ENCODE data around the gene IGF2BP2. TPM values are rescaled to one million over a fixed set of nuclear protein-coding genes. Genes with fewer than 3 reads are reported as not detected.

Gene IGF2BP2
- total RNA-seq, 4 donors from 2014 or later, result 12.4 to 45.7 (median 15.9) TPM

DNA sequence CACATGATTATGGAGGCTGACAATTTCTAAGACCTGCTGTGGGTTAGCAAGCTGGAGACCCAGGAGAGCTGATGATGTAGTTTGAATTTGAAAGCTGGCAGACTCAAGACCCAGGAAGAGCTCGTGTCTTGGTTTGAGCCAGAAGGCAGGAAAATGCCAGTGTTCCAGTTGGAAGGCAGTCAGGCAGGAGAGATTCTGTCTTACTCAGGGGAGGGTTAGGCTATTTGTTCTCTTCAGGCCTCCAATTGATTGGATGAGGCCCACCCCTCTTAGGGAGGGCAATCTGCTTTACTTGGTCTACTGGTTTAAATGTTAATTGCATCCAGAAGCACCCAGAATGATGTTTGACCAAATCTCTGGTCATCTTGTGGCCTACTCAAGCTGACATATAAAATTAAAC is 40.4 kb upstream of the IGF2BP2 start:
- intact Hi-C loops (cut with DNase I), result no loop called here
- H3K27me3 ChIP-seq, result no peaks in the 10 kb centered on the region
- no peaks in the 10 kb centered on the region for H3K9me3 ChIP-seq
- WGBS, 2 donors, result 64 to 67% methylated on average over 1 of the region's 1 CpG
- no peak for DNase-seq
- no peaks in the 10 kb centered on the region for H3K36me3 ChIP-seq
- H3K4me3 ChIP-seq (replicated peaks in 1 of 3), result no peak overlapping the region
- no peak for TF ChIP-seq POLR2A (IDR thresholded peaks at IDR 0.05)
- no peak for TF ChIP-seq CTCF (IDR thresholded peaks at IDR 0.05)
- no peak overlapping the region for H3K27ac ChIP-seq
- no peaks in the 10 kb centered on the region for H3K4me1 ChIP-seq

- no peak overlapping the region for H3K4me3 ChIP-seq (replicated peaks in 1 of 3)
- H3K36me3 ChIP-seq, result no peaks in the 10 kb centered on the region
- H3K9me3 ChIP-seq, result no peaks in the 10 kb centered on the region
- intact Hi-C loops (cut with DNase I), result no loop called here
- DNase-seq, result no peak
- H3K27me3 ChIP-seq, result no peaks in the 10 kb centered on the region
- TF ChIP-seq POLR2A (IDR thresholded peaks at IDR 0.05), result no peak
- TF ChIP-seq CTCF (IDR thresholded peaks at IDR 0.05), result no peak
- no peaks in the 10 kb centered on the region for H3K4me1 ChIP-seq
- no peak overlapping the region for H3K27ac ChIP-seq
- 80 to 81% methylated on average over 3 of the region's 3 CpGs for WGBS, 2 donors
Measured at GRCh38 chr3:185864767-185865166, 39.9 kb upstream of the IGF2BP2 start.

- Histone ChIP-seq H3K27me3 (no peaks in the 10 kb centered on the region), H3K9me3 (no peaks in the 10 kb centered on the region), H3K4me1 (no peaks in the 10 kb centered on the region), H3K27ac (no peak overlapping the region), H3K4me3 (replicated peaks in 1 of 3) (no peak overlapping the region), H3K36me3 (no peaks in the 10 kb centered on the region)
- no peak for DNase-seq
- TF ChIP-seq CTCF (IDR thresholded peaks at IDR 0.05) (no peak), POLR2A (IDR thresholded peaks at IDR 0.05) (no peak)
- 85 to 96% methylated on average over 4 of the region's 4 CpGs for WGBS, 2 donors
- intact Hi-C loops (cut with DNase I), result no loop called here
Measured at GRCh38 chr3:185862920-185863319, 38.1 kb upstream of the IGF2BP2 start.

GRCh38 chr3:185859294-185859972 is 34.6 kb upstream of the IGF2BP2 start:
- H3K27me3 ChIP-seq, result no peaks in the 10 kb centered on the region

More at GRCh38 chr3:185859294-185859972, 34.6 kb upstream of the IGF2BP2 start:
- no peaks in the 10 kb centered on the region for H3K36me3 ChIP-seq
- H3K27ac ChIP-seq, result no peak overlapping the region
- no peak for DNase-seq
- intact Hi-C loops (cut with DNase I), result no loop called here
- H3K4me3 ChIP-seq (replicated peaks in 1 of 3), result no peak overlapping the region
- TF ChIP-seq POLR2A (IDR thresholded peaks at IDR 0.05), result no peak
- no peak for TF ChIP-seq CTCF (IDR thresholded peaks at IDR 0.05)
- H3K9me3 ChIP-seq, result no peaks in the 10 kb centered on the region
- H3K4me1 ChIP-seq, result no peaks in the 10 kb centered on the region
- WGBS, 2 donors, result 93 to 96% methylated on average over 4 of the region's 4 CpGs
